Measurements from ENCODE around the gene USP6NL. TPM values are rescaled to one million over a fixed set of nuclear protein-coding genes. Genes with fewer than 3 reads are reported as not detected.

The USP6NL gene
- total RNA-seq, 4 donors from 2014 or later: 19.6 to 29.4 (median 25.2) TPM

GRCh38 chr10:11588873-11589574 is 22.4 kb downstream of the USP6NL start:
- WGBS, 2 donors: 68 to 77% methylated on average over 3 of the region's 3 CpGs
- DNase-seq (ENCODE audit: low spot score in 2 of 2): no peak
- no peak overlapping the region for H3K4me3 ChIP-seq (ENCODE audit: low read depth, poor library complexity, severe bottlenecking)
- intact Hi-C loops (cut with DNase I; ENCODE audit: low total_unique reads): no loop called here
- TF ChIP-seq POLR2A (IDR thresholded peaks at IDR 0.05): no peak
- TF ChIP-seq CTCF (IDR thresholded peaks at IDR 0.05): no peak

- 78 to 79% methylated on average over 4 of the region's 4 CpGs for WGBS, 2 donors
- intact Hi-C loops (cut with DNase I; ENCODE audit: low total_unique reads): no loop called here
- H3K4me3 ChIP-seq (ENCODE audit: low read depth, poor library complexity, severe bottlenecking): no peak overlapping the region
- DNase-seq (ENCODE audit: low spot score in 2 of 2): no peak
- TF ChIP-seq CTCF (IDR thresholded peaks at IDR 0.05): no peak
- no peak for TF ChIP-seq POLR2A (IDR thresholded peaks at IDR 0.05)
Measured at GRCh38 chr10:11587722-11588259, 23.7 kb downstream of the USP6NL start.

GRCh38 chr10:11586170-11586569 is 25.3 kb downstream of the USP6NL start:
- H3K4me3 ChIP-seq (ENCODE audit: low read depth, poor library complexity, severe bottlenecking): no peak overlapping the region
- DNase-seq (ENCODE audit: low spot score in 2 of 2): no peak
- intact Hi-C loops (cut with DNase I; ENCODE audit: low total_unique reads): no loop called here
- TF ChIP-seq CTCF (IDR thresholded peaks at IDR 0.05) (no peak), POLR2A (IDR thresholded peaks at IDR 0.05) (no peak)

- DNase-seq (ENCODE audit: low spot score in 2 of 2): no peak
- TF ChIP-seq CTCF (IDR thresholded peaks at IDR 0.05) (no peak), POLR2A (IDR thresholded peaks at IDR 0.05) (no peak)
- H3K4me3 ChIP-seq (ENCODE audit: low read depth, poor library complexity, severe bottlenecking): no peak overlapping the region
- intact Hi-C loops (cut with DNase I; ENCODE audit: low total_unique reads): no loop called here
- 48 to 51% methylated on average over 2 of the region's 2 CpGs for WGBS, 2 donors
Measured at GRCh38 chr10:11581213-11581612, 30.2 kb downstream of the USP6NL start.

- DNase-seq (ENCODE audit: low spot score in 2 of 2): no peak
- intact Hi-C loops (cut with DNase I; ENCODE audit: low total_unique reads): no loop called here
- H3K4me3 ChIP-seq (ENCODE audit: low read depth, poor library complexity, severe bottlenecking): no peak overlapping the region
- TF ChIP-seq CTCF (IDR thresholded peaks at IDR 0.05) (no peak), POLR2A (IDR thresholded peaks at IDR 0.05) (no peak)
- 84 to 98% methylated on average over 6 of the region's 6 CpGs for WGBS, 2 donors
Measured at GRCh38 chr10:11579885-11580284, 31.6 kb downstream of the USP6NL start.

Measured in lower leg skin (tissue), 4 donors.